HFF-Myc (cell line): Measurements from ENCODE around the gene PLEKHA6.
"Not testable (repeated sequence)": the region's sequence is repeated elsewhere in the genome, so short reads cannot be mapped to it uniquely, and the experiment has no call there.

ENCODE experiments used
- DNase-seq: peaks from one replicate; pipeline ENCODE4 v3.0.0-alpha.2; 2011; ENCODE audit warnings: low read depth; ENCODE audit errors: extremely low read depth
- H3K4me3 ChIP-seq: replicated peaks from 2 replicates; pipeline ENCODE4 v1.5.1; 2011; ENCODE audit warnings: low read depth, mild to moderate bottlenecking, control low read depth, low read length
- TF ChIP-seq, protein P1 (sequence below): IDR thresholded peaks from 2 replicates; pipeline ENCODE4 v1.5.1; 2012; ENCODE audit warnings: mild to moderate bottlenecking, low read depth, low read length, control low read depth; ENCODE audit errors: missing control alignments

PLEKHA6 gene

DNA sequence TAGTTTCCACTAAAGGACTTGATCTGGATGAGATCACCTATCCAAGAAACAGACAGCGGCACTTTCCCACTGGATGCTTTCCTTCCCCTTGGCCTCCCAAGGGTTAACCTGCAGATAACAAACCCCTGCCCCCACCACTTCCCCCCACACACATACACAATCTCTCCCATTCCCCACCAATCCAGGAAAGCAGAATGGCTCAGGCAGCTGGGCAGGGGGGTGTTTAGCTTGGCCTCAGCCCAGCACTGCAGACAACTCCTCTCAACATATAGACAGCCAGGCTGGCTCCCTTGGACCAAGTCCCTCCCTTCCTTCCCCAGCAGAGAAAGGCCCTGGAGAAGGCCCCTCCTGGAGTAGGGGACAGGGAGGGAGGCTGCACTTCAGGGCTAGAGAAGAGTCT is 24.6 kb downstream of the PLEKHA6 start:
- no peak overlapping the region for H3K4me3 ChIP-seq
- TF ChIP-seq, protein P1, sequence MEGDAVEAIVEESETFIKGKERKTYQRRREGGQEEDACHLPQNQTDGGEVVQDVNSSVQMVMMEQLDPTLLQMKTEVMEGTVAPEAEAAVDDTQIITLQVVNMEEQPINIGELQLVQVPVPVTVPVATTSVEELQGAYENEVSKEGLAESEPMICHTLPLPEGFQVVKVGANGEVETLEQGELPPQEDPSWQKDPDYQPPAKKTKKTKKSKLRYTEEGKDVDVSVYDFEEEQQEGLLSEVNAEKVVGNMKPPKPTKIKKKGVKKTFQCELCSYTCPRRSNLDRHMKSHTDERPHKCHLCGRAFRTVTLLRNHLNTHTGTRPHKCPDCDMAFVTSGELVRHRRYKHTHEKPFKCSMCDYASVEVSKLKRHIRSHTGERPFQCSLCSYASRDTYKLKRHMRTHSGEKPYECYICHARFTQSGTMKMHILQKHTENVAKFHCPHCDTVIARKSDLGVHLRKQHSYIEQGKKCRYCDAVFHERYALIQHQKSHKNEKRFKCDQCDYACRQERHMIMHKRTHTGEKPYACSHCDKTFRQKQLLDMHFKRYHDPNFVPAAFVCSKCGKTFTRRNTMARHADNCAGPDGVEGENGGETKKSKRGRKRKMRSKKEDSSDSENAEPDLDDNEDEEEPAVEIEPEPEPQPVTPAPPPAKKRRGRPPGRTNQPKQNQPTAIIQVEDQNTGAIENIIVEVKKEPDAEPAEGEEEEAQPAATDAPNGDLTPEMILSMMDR: no peak
- no peak for DNase-seq

DNA sequence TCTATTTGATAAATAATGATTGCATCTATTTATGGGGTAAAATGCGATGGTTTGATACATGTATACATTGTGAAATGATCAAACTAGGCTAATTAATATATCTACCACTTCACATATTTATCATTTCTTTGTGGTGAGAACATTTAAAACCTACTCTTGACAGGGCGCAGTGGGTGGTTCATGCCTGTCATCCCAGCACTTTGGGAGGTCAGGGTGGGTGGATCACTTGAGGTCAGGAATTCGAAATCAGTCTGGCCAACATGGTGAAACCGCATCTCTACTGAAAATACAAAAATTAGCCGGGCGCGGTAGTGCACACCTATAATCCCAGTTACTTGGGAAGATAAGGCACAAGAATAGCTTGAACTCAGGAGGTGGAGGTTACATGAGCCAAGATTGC is 25.3 kb downstream of the PLEKHA6 start:
- TF ChIP-seq, protein P1: no peak
- DNase-seq: no peak
- H3K4me3 ChIP-seq: no peak overlapping the region

DNA sequence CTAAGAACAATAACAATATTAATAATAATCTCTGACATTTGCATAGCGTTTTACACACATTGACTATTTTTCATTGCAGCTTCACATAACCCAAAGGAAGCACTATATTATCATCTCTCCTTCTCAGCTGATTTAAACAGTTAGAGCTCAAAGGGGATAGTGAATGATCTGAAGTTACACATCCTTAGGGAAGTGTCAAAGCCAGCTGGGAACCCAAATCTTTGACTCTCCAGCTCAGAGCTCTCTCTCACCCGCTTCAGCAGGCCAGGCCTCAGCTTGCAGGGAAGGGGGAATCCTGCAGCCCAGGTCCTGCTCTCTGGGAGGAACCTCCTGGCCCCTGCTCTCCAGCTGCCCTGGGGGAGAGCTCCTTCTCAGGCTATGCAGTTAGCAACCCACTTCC is 26.3 kb downstream of the PLEKHA6 start:
- TF ChIP-seq, protein P1: no peak
- DNase-seq: no peak

DNA sequence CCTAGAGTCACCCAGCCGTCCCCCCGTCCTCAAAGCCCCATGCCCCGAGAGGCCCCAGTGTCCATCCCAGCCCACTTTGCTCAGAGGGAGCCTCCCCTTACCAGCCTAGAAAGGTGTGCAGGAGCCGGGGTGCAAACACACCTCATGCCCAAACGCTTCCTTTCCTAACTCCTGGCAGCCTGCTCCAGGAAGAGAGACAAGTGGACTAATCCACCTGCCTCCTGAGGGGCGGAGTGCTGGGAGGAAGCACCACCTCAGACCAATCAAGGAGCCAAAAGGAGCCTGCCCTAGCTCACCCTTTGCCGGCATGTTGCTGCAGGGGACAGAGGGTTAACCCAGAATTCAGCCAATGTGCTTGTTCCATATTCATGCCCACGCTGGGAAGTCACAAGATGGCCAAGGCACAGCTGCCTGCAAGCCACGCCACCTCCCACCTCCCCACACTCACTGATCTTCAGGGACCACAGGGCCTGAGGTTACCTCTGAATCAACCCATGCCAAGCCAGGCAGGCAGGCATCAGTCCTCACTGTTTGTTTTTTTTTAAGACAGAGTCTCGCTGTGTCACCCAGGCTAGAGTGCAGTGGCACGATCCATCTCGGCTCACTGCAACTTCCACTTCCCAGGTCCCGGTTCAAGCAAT is 27.8 kb downstream of the PLEKHA6 start:
- DNase-seq: no peak
- no peak overlapping the region for H3K4me3 ChIP-seq
- TF ChIP-seq, protein P1: no peak

More for the DNA sequence above, 26.3 kb downstream of the PLEKHA6 start:
- H3K4me3 ChIP-seq: no peak overlapping the region

DNA sequence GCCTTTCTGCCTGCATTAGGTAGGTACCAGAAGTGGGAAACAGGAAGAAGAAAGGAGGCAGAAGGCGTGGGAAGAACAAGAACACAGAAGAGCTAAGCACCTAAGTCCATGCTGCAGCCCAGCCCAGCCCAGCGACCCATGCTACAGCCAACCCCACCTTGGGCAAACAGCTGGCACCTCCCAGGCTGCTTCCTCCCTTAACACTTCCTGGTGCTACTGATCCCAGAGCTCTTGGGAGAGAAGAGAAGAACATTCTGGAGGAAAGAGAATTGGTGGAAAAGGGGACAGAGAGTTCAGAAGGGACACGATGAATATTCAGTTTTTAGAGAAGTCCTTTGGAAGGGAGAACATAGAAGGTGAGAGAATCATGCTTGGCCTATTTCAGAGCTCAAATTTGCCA is 28.5 kb downstream of the PLEKHA6 start:
- DNase-seq: no peak
- TF ChIP-seq, protein P1: no peak
- no peak overlapping the region for H3K4me3 ChIP-seq

DNA sequence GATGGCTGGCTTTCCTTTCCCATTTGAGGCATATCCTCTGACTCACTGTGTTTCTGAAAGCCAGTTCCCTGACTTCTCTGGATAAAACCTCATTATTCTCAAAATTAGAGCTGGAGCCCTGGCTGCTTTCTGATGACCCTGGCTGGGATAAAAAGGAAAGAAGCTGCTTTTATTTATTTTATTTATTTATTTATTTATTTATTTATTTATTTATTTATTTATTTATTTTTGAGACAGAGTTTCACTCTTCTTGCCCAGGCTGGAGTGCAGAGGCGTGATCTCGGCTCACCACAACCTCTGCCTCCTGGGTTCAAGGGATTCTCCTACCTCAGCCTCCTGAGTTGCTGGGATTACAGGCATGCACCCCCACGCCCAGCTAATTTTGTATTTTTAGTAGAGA is 31.9 kb downstream of the PLEKHA6 start:
- not testable (repeated sequence) for DNase-seq, H3K4me3 ChIP-seq

DNA sequence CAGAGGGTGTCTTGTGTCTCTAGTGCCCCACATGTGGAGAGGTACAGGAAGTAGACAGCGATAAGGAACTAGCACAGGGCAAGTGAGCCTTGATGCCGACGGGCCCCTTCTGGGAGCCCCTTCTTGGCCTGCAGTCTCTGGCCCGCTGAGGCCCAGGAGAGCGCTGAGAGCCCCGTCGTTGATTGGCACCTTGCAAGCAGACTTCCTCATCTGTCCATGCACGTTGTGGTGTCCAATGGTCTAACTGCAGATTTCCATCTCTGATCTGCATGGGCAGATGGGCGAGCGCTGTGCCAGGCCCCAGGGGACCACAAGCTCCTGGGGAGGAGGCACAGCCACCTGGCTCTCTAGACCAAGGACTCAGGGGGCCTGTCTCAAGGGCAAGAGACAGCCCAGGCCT is 32.4 kb downstream of the PLEKHA6 start:
- TF ChIP-seq, protein P1: no peak
- DNase-seq: no peak
- H3K4me3 ChIP-seq: no peak overlapping the region
